A204.1 (cell line): ENCODE data around the gene CTIF.

ENCODE experiments used
- FAIRE-seq: peaks from 2 replicates; lab custom pipeline; 2012; peaks lifted over from hg19 to GRCh38; lab: Jason Lieb, UNC

The CTIF gene

GRCh38 chr18:48668466-48669179 is 129.8 kb downstream of the CTIF start:
- FAIRE-seq: no peak

GRCh38 chr18:48669180-48669675 is 130.4 kb downstream of the CTIF start:
- no peak for FAIRE-seq

- no peak for FAIRE-seq
Observed at GRCh38 chr18:48669991-48670750, 131.3 kb downstream of the CTIF start.

- no peak for FAIRE-seq
Observed at GRCh38 chr18:48670751-48671560, 132.1 kb downstream of the CTIF start.

- no peak for FAIRE-seq
Observed at GRCh38 chr18:48671561-48671945, 132.7 kb downstream of the CTIF start.

- FAIRE-seq: no peak
Observed at GRCh38 chr18:48672671-48673340, 134.0 kb downstream of the CTIF start.

- FAIRE-seq: no peak
Observed at GRCh38 chr18:48673456-48673852, 134.6 kb downstream of the CTIF start.

- FAIRE-seq: no peak
Observed at GRCh38 chr18:48673853-48674721, 135.3 kb downstream of the CTIF start.

GRCh38 chr18:48674758-48675351 is 136.0 kb downstream of the CTIF start:
- no peak for FAIRE-seq

- FAIRE-seq: no peak
Observed at GRCh38 chr18:48675352-48675761, 136.5 kb downstream of the CTIF start.

- FAIRE-seq: no peak
Observed at GRCh38 chr18:48675912-48676311, 137.1 kb downstream of the CTIF start.

GRCh38 chr18:48676346-48676745 is 137.5 kb downstream of the CTIF start:
- FAIRE-seq: no peak

GRCh38 chr18:48676756-48677368 is 138.0 kb downstream of the CTIF start:
- FAIRE-seq: no peak

GRCh38 chr18:48678237-48679115 is 139.6 kb downstream of the CTIF start:
- no peak for FAIRE-seq

- no peak for FAIRE-seq
Observed at GRCh38 chr18:48679236-48679635, 140.4 kb downstream of the CTIF start.

GRCh38 chr18:48680339-48681250 is 141.8 kb downstream of the CTIF start:
- no peak for FAIRE-seq

GRCh38 chr18:48682768-48683167 is 143.9 kb downstream of the CTIF start:
- no peak for FAIRE-seq

GRCh38 chr18:48683197-48683596 is 144.4 kb downstream of the CTIF start:
- FAIRE-seq: no peak
